Activated B cell treated with CpG ODN at 0.5 μM for 24 hours (primary cell): ENCODE results near the gene SATB1. TPM values are rescaled to one million over a fixed set of nuclear protein-coding genes. Genes with fewer than 3 reads are reported as not detected.

ENCODE experiments used
- ATAC-seq: fragments of 200-7000 bp; cut with Tn5 transposase; one replicate; pipeline ENCODE4 v1.10.0; 2021; ENCODE audit warnings: low read depth, mild to moderate bottlenecking, moderate library complexity
- CTCF ChIA-PET: fragments of 350-600 bp; sonication (Branson Sonifier 250); formaldehyde crosslinking; loops from one replicate; lab custom pipeline; 2021; ENCODE audit warnings: antibody characterized with exemption; lab: Charles Lee
- POLR2A ChIA-PET: fragments of 350-600 bp; sonication (Branson Sonifier 250); formaldehyde crosslinking; loops from one replicate; lab custom pipeline; 2021; ENCODE audit warnings: antibody characterized with exemption; lab: Charles Lee
- DNase-seq: peaks from one replicate; pipeline ENCODE4 v3.0.0; 2022
- H3K27ac Mint-ChIP-seq: one replicate; pipeline ENCODE4 v1.8.0; 2020; ENCODE audit warnings: mixed read lengths
- H3K27me3 Mint-ChIP-seq: one replicate; pipeline ENCODE4 v1.8.0; 2021; ENCODE audit warnings: mixed read lengths
- H3K36me3 Mint-ChIP-seq: one replicate; pipeline ENCODE4 v1.8.0; 2021; ENCODE audit warnings: low read depth, mixed read lengths
- H3K4me1 Mint-ChIP-seq: one replicate; pipeline ENCODE4 v1.8.0; 2021; ENCODE audit warnings: mixed read lengths
- H3K4me3 Mint-ChIP-seq: one replicate; pipeline ENCODE4 v1.8.0; 2020; ENCODE audit warnings: mild to moderate bottlenecking, mixed read lengths
- H3K9me3 Mint-ChIP-seq: one replicate; pipeline ENCODE4 v1.8.0; 2020; ENCODE audit warnings: mixed read lengths
- CTCF ChIP-seq: fragments of 200-600 bp; IDR thresholded peaks from one replicate; pipeline ENCODE4 v1.8.0; 2022; ENCODE audit warnings: antibody characterized with exemption, mild to moderate bottlenecking
- intact Hi-C: fragments of 100-400 bp; cut with micrococcal nuclease; formaldehyde crosslinking; loops from one replicate; pipeline ENCODE4 v1.15.1; 2024
- total RNA-seq: library from RNA; stranded (reverse); gene quantifications from 2 replicates; pipeline ENCODE4 v1.2.3, GENCODE V29; 2022

SATB1 gene
- total RNA-seq, 1 donor from 2014 or later: 30.8 TPM

DNA sequence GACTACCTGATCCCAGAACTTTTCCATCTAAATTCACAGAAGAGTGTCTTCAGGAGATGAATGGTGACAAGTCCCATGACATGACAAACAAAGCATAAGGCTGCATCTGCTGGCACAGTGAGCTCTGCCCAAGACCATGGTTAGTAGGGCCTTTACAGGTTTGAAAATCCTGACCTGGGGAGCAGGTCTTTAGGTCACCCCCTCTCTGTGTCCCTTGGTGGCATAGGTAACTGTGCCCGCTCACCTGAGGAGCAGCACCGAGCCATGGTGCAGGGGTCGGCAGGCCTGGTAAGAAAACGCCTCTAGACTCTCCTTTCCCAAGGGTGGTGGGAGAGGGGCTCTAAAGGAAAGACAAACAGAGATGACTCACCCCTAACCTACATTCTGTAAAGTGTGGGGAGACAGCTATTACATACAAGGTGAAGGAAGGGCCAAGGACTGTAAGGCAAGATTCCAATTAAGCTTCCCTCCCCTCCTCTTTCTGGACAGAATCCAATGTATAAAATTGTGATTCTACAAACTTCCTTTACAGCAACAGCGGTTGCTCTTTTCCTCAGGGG lies 74.0 kb downstream of the SATB1 start:
- no peak overlapping the region for H3K4me3 Mint-ChIP-seq
- H3K9me3 Mint-ChIP-seq: no peaks in the 10 kb centered on the region
- no peaks in the 10 kb centered on the region for H3K27me3 Mint-ChIP-seq
- ATAC-seq: no peak
- CTCF ChIA-PET: no interaction called here
- no peaks in the 10 kb centered on the region for H3K4me1 Mint-ChIP-seq
- POLR2A ChIA-PET: interaction anchor here (0.6 kb wide), 1 partner anchor 18 kb away, joined by 3 read pairs; no protein-coding TSS in a partner anchor
- peaks cover 36% of the 10 kb centered on the region for H3K36me3 Mint-ChIP-seq
- H3K27ac Mint-ChIP-seq: no peak overlapping the region
- TF ChIP-seq CTCF: no peak
- no peak for DNase-seq
- intact Hi-C loops: no loop called here

DNA sequence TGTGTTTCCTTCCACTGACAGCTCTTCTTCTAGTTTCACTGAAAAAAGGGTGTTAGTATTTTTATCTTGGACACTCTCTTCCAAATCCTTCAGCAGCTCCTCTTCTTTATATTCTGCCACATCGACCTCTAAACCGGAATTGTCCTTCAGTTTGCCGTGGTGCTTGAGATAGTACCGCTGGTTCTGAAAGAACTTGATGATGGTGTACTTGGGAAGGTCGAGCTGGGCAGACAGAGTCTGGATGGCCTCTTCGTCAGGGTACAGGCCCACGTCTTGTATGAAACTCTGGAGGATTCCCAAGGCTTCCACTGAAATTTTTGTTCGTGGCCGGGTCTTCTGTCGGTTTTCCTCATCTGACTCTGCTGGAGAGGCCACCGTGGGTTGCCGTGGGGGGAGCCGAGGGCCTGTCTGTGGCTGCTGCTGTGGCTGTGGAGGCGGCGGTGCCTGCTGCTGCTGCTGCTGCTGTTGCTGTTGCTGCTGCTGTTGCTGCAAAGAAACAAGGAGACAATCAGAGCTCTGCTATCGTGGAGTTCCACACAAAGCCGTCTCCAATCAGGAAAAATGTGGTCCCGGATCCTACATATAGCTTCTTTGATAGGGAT lies 75.8 kb downstream of the SATB1 start:
- no peaks in the 10 kb centered on the region for H3K4me1 Mint-ChIP-seq

DNA sequence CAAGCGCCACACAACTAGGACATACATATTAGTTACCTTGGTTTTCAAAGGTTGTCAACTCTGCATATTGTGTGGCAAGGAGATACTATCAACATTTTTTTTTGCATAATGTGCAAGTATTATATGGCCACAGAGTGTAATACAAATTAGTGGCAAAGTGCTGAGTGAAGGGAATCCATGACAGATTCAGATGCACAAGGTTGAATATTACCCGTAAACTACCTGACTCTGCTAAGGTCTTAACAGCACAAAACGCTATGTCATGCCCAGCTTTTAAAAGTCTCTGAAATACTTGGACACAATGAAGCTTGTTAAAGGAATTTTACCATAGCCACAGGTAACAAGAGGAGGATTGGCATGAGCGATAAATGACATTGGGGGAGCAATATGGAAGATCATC lies 79.0 kb downstream of the SATB1 start:
- H3K4me3 Mint-ChIP-seq: no peak overlapping the region
- peaks cover 21% of the 10 kb centered on the region for H3K36me3 Mint-ChIP-seq
- no peaks in the 10 kb centered on the region for H3K9me3 Mint-ChIP-seq
- DNase-seq: no peak
- no peak for TF ChIP-seq CTCF
- no peak for ATAC-seq
- ChIA-PET POLR2A (no interaction called here), CTCF (no interaction called here)
- no peaks in the 10 kb centered on the region for H3K27me3 Mint-ChIP-seq
- no peaks in the 10 kb centered on the region for H3K4me1 Mint-ChIP-seq
- H3K27ac Mint-ChIP-seq: no peak overlapping the region
- intact Hi-C loops: no loop called here

More for the DNA sequence above, 75.8 kb downstream of the SATB1 start:
- Mint-ChIP-seq H3K36me3 (peaks cover 36% of the 10 kb centered on the region), H3K9me3 (no peaks in the 10 kb centered on the region), H3K27me3 (no peaks in the 10 kb centered on the region), H3K4me3 (no peak overlapping the region), H3K27ac (no peak overlapping the region)
- CTCF ChIA-PET: no interaction called here
- POLR2A ChIA-PET: interaction anchor here (0.5 kb wide), 1 partner anchor 10 kb away, joined by 3 read pairs; no protein-coding TSS in a partner anchor
- no peak for TF ChIP-seq CTCF
- no peak for DNase-seq
- ATAC-seq: no peak
- intact Hi-C loops: no loop called here

DNA sequence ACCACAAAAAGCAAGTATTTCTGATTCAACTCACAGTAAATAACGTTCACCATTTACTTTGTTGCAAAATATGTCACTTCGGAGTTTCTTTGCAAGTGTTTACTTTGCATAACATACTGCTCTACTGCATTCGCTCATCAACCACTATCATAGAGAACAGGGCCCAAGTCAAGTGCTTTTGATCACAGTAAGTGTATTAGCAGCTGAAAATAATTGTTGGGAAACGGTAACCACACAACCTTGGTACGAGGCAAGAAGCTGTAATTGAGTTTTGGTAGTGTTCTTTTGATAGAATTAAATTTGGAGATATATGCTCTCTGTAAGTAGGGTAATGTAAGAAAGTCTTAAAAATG lies 80.1 kb downstream of the SATB1 start:
- peaks cover 2% of the 10 kb centered on the region for H3K27me3 Mint-ChIP-seq
- CTCF ChIA-PET: no interaction called here
- peaks cover 15% of the 10 kb centered on the region for H3K36me3 Mint-ChIP-seq
- no peak overlapping the region for H3K4me3 Mint-ChIP-seq
- intact Hi-C loops: no loop called here
- POLR2A ChIA-PET: no interaction called here
- no peak for ATAC-seq
- DNase-seq: no peak
- no peak overlapping the region for H3K27ac Mint-ChIP-seq
- no peaks in the 10 kb centered on the region for H3K9me3 Mint-ChIP-seq
- no peak for TF ChIP-seq CTCF
- H3K4me1 Mint-ChIP-seq: no peaks in the 10 kb centered on the region

DNA sequence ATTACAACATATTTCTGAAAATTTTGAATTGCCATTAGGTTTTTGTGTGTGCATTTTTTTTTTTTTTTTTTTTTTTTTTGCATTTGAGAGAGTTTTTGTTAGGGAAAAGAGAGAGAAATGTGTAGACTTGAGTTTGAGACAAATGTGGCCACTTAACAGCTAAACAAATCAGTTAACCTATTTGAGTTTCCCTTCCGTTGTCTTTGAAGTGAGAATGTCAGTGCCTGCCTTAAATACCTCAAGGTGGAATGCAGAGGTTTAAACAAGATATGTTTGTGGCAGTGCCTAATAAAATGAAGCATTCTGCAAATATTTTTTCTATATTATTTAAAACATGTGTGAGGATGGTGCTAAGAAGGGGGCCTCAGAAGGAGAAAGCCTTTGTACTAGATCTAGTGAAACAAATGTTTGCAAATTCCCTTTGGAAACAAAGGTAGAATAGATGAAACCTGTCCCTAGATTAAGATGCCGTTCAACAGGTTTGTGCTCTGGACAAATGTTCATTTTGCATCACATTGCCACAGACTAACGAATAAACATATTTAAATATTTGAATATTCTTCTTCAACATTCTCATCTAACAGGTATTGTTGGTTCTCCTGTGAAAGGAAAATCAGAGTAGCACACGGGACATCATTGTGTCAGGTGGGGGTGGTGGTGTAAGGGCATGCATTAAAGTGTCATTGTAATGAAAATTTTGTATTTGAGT lies 80.7 kb downstream of the SATB1 start:
- POLR2A ChIA-PET: no interaction called here
- intact Hi-C loops: no loop called here
- H3K27ac Mint-ChIP-seq: no peak overlapping the region
- no peak for ATAC-seq
- H3K4me1 Mint-ChIP-seq: no peaks in the 10 kb centered on the region
- H3K27me3 Mint-ChIP-seq: peaks cover 7% of the 10 kb centered on the region
- H3K4me3 Mint-ChIP-seq: no peak overlapping the region
- H3K36me3 Mint-ChIP-seq: peaks cover 10% of the 10 kb centered on the region
- no peak for TF ChIP-seq CTCF
- no peaks in the 10 kb centered on the region for H3K9me3 Mint-ChIP-seq
- CTCF ChIA-PET: no interaction called here
- no peak for DNase-seq
